ENCODE data around the gene CREB1.

CREB1 gene

GRCh38 chr2:207617011-207617671 lies 87.4 kb downstream of the CREB1 start:
- TF ChIP-seq CTCF (conservative IDR thresholded peaks at IDR 0.05): no peak
- no peak overlapping the region for H3K27ac ChIP-seq

GRCh38 chr2:207619764-207620203 lies 90.0 kb downstream of the CREB1 start:
- no peak overlapping the region for H3K27ac ChIP-seq
- no peak for TF ChIP-seq CTCF (conservative IDR thresholded peaks at IDR 0.05)

- H3K27ac ChIP-seq: no peak overlapping the region
- no peak for TF ChIP-seq CTCF (conservative IDR thresholded peaks at IDR 0.05)
Observed at GRCh38 chr2:207621501-207622039, 91.8 kb downstream of the CREB1 start.

GRCh38 chr2:207624185-207625013 lies 94.6 kb downstream of the CREB1 start:
- H3K27ac ChIP-seq: peak overlapping the region; percentile 90
- no peak for TF ChIP-seq CTCF (conservative IDR thresholded peaks at IDR 0.05)

GRCh38 chr2:207625014-207625907 lies 95.5 kb downstream of the CREB1 start, which contains the start of gene METTL21A:
Gene METTL21A, minus strand, starts transcription at chr2:207625394. Its CDS starts 1,019 bp downstream, at chr2:207624375.
- H3K27ac ChIP-seq: peak within 1 kb of the TSS; percentile 90
- no peak for TF ChIP-seq CTCF (conservative IDR thresholded peaks at IDR 0.05)

- TF ChIP-seq CTCF (conservative IDR thresholded peaks at IDR 0.05): no peak
- no peak overlapping the region for H3K27ac ChIP-seq
Observed at GRCh38 chr2:207629553-207629952, 99.8 kb downstream of the CREB1 start.

All from VCaP (cell line).